ENCODE results near the gene DEK. TPM values are rescaled to one million over a fixed set of nuclear protein-coding genes. Genes with fewer than 3 reads are reported as not detected.

Gene DEK
- total RNA-seq, 1 donor from 2014 or later = 207 TPM

- DNase-seq (ENCODE audit: low read depth, low spot score) = no peak
- H3K27me3 Mint-ChIP-seq (ENCODE audit: low read depth) = peaks cover 7% of the 10 kb centered on the region
- no peak for TF ChIP-seq CTCF (conservative IDR thresholded peaks at IDR 0.05)
- H3K27ac Mint-ChIP-seq (ENCODE audit: unreplicated experiment) = no peak overlapping the region
- H3K4me1 Mint-ChIP-seq = peaks cover 5% of the 10 kb centered on the region
- no peak overlapping the region for H3K4me3 Mint-ChIP-seq
- no peaks in the 10 kb centered on the region for H3K9me3 Mint-ChIP-seq
- no peaks in the 10 kb centered on the region for H3K36me3 Mint-ChIP-seq (ENCODE audit: low read depth)
These were observed 5.9 kb upstream of the DEK start for GRCh38 chr6:18270216-18270615.

DNA sequence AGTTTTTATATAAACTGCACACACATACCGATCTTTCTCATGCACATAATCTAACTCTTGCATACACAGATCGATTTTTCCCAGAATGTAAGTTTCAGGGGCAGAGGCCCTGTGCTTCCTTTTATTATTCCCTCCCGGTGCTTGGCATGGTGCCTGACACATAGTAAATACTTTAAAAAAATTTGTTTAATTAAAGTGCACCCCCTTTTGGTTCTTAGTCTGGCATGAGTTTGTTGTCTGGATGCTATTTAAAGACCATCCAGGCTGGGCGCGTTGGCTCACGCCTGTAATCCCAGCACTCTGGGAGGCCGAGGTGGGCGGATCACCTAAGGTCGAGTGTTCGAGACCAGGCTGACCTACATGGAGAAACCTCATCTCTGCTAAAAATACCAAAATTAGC lies 5.4 kb upstream of the DEK start:
- Mint-ChIP-seq H3K36me3 (ENCODE audit: low read depth) (no peaks in the 10 kb centered on the region), H3K27ac (ENCODE audit: unreplicated experiment) (no peak overlapping the region), H3K4me1 (peaks cover 10% of the 10 kb centered on the region), H3K9me3 (no peaks in the 10 kb centered on the region), H3K4me3 (no peak overlapping the region), H3K27me3 (ENCODE audit: low read depth) (peaks cover 3% of the 10 kb centered on the region)
- no peak for TF ChIP-seq CTCF (conservative IDR thresholded peaks at IDR 0.05)
- no peak for DNase-seq (ENCODE audit: low read depth, low spot score)

GRCh38 chr6:18269253-18269652 lies 4.9 kb upstream of the DEK start:
- peaks cover 3% of the 10 kb centered on the region for H3K27me3 Mint-ChIP-seq (ENCODE audit: low read depth)
- no peaks in the 10 kb centered on the region for H3K36me3 Mint-ChIP-seq (ENCODE audit: low read depth)
- H3K27ac Mint-ChIP-seq (ENCODE audit: unreplicated experiment) = no peak overlapping the region
- H3K4me1 Mint-ChIP-seq = peaks cover 10% of the 10 kb centered on the region
- no peaks in the 10 kb centered on the region for H3K9me3 Mint-ChIP-seq
- H3K4me3 Mint-ChIP-seq = no peak overlapping the region
- DNase-seq (ENCODE audit: low read depth, low spot score) = no peak
- no peak for TF ChIP-seq CTCF (conservative IDR thresholded peaks at IDR 0.05)

- no peaks in the 10 kb centered on the region for H3K9me3 Mint-ChIP-seq
- H3K36me3 Mint-ChIP-seq (ENCODE audit: low read depth) = no peaks in the 10 kb centered on the region
- H3K4me3 Mint-ChIP-seq = no peak overlapping the region
- peaks cover 2% of the 10 kb centered on the region for H3K27me3 Mint-ChIP-seq (ENCODE audit: low read depth)
- H3K4me1 Mint-ChIP-seq = peaks cover 16% of the 10 kb centered on the region
- H3K27ac Mint-ChIP-seq (ENCODE audit: unreplicated experiment) = no peak overlapping the region
- DNase-seq (ENCODE audit: low read depth, low spot score) = no peak
- TF ChIP-seq CTCF (conservative IDR thresholded peaks at IDR 0.05) = no peak
These were observed 3.7 kb upstream of the DEK start for GRCh38 chr6:18268066-18268465.

- Mint-ChIP-seq H3K36me3 (ENCODE audit: low read depth) (peaks cover 10% of the 10 kb centered on the region), H3K27ac (ENCODE audit: unreplicated experiment) (no peak overlapping the region), H3K4me1 (peaks cover 31% of the 10 kb centered on the region), H3K4me3 (no peak overlapping the region), H3K9me3 (no peaks in the 10 kb centered on the region), H3K27me3 (ENCODE audit: low read depth) (no peaks in the 10 kb centered on the region)
- TF ChIP-seq CTCF (conservative IDR thresholded peaks at IDR 0.05) = no peak
- no peak for DNase-seq (ENCODE audit: low read depth, low spot score)
These were observed 2.2 kb upstream of the DEK start for GRCh38 chr6:18266523-18266912.

All from neural crest cell (in vitro differentiated cells).